ENCODE results near the gene NEK11. TPM values are rescaled to one million over a fixed set of nuclear protein-coding genes. Genes with fewer than 3 reads are reported as not detected.

Gene NEK11
- total RNA-seq, 4 donors from 2014 or later: 2.3 to 25.2 (median 8.4) TPM

DNA sequence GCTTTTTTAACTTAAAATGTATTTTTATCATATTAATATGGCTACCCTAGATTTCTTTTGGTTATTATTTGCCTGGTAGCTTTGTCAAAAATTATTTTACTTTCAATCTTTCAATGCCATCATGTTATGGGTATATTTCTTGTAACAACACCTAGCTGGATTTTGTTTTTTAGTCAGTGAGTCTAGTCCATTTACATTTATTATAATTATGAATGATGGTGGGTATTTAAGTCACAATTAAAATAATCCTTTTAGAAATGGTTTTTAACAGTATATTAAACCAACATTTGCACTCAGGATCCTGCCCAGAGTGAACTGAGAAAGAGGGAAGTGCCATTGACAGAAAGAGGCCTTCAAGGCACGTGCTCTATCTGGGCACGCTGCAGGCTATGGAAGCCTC, 315.1 kb downstream of the NEK11 start:
- Histone ChIP-seq H3K4me3 (no peak overlapping the region), H3K27ac (no peak overlapping the region), H3K9me3 (no peaks in the 10 kb centered on the region), H3K27me3 (no peaks in the 10 kb centered on the region), H3K4me1 (no peaks in the 10 kb centered on the region), H3K36me3 (no peaks in the 10 kb centered on the region)
- TF ChIP-seq, protein P1, sequence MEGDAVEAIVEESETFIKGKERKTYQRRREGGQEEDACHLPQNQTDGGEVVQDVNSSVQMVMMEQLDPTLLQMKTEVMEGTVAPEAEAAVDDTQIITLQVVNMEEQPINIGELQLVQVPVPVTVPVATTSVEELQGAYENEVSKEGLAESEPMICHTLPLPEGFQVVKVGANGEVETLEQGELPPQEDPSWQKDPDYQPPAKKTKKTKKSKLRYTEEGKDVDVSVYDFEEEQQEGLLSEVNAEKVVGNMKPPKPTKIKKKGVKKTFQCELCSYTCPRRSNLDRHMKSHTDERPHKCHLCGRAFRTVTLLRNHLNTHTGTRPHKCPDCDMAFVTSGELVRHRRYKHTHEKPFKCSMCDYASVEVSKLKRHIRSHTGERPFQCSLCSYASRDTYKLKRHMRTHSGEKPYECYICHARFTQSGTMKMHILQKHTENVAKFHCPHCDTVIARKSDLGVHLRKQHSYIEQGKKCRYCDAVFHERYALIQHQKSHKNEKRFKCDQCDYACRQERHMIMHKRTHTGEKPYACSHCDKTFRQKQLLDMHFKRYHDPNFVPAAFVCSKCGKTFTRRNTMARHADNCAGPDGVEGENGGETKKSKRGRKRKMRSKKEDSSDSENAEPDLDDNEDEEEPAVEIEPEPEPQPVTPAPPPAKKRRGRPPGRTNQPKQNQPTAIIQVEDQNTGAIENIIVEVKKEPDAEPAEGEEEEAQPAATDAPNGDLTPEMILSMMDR (IDR thresholded peaks at IDR 0.05): no peak
- no peak for TF ChIP-seq POLR2A (IDR thresholded peaks at IDR 0.05)
- intact Hi-C loops (cut with DNase I; ENCODE audit: low total_unique reads): no loop called here
- no peak for DNase-seq

DNA sequence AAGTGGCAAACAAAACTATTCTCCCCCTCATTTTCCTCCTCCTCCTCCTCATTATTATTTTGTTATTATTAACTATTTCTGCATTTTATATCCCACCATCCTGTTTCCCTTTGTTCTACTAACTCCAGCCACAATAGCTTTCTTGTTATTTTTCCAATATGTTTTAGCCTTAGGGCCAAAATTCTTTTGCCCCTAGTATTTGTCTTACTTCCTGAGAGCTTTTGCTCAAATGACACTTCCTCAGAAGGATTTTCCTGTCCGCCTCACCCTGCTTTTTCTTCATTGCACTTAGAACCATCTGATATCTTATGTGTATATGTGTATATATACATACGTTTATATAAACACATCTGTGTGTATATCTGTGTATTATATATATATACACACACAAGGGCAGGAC, 322.2 kb downstream of the NEK11 start:
- no peak overlapping the region for H3K27ac ChIP-seq
- DNase-seq: no peak
- TF ChIP-seq, protein P1 (IDR thresholded peaks at IDR 0.05): no peak
- no peak for TF ChIP-seq POLR2A (IDR thresholded peaks at IDR 0.05)
- H3K9me3 ChIP-seq: no peaks in the 10 kb centered on the region
- H3K4me3 ChIP-seq: no peak overlapping the region
- H3K4me1 ChIP-seq: no peaks in the 10 kb centered on the region
- no peaks in the 10 kb centered on the region for H3K27me3 ChIP-seq
- intact Hi-C loops (cut with DNase I; ENCODE audit: low total_unique reads): no loop called here
- H3K36me3 ChIP-seq: no peaks in the 10 kb centered on the region

DNA sequence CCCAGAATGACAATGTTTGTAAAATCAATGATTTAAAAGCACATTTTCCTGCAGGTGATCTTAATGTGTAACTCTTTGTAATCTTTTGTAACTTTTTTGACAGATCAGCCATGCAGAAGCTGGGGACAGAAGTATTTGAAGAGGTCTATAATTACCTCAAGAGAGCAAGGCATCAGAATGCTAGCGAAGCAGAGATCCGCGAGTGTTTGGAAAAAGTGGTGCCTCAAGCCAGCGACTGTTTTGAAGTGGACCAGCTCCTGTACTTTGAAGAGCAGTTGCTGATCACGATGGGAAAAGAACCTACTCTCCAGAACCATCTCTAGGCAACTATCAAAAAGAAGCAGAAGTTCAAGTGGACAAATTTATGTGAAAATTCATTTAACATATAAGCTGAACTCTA, 322.8 kb downstream of the NEK11 start:
- no peak for DNase-seq
- Histone ChIP-seq H3K4me1 (no peaks in the 10 kb centered on the region), H3K27me3 (no peaks in the 10 kb centered on the region), H3K36me3 (no peaks in the 10 kb centered on the region), H3K27ac (no peak overlapping the region), H3K4me3 (no peak overlapping the region), H3K9me3 (no peaks in the 10 kb centered on the region)
- intact Hi-C loops (cut with DNase I; ENCODE audit: low total_unique reads): no loop called here
- TF ChIP-seq POLR2A (IDR thresholded peaks at IDR 0.05): no peak
- TF ChIP-seq, protein P1 (IDR thresholded peaks at IDR 0.05): no peak

DNA sequence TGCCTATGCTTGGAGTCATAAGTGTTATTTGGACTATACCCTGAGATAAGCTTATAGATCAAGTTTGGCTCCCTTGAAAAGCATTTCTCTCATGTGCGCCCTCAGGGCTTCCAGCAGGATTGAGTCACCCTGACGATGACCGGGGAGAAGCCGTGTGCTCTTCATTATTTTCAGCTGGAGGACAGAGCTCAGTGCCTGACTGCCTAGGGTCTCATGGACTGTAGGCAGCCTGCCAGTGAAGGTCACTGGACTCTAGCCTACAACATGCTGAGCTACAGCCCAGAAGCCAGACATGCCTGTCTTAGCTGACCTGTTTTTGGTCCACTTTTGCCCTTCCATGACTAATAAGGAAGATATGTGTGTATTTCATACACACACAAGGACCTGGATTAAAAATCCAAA, 323.3 kb downstream of the NEK11 start:
- no peaks in the 10 kb centered on the region for H3K4me1 ChIP-seq
- TF ChIP-seq, protein P1 (IDR thresholded peaks at IDR 0.05): no peak
- TF ChIP-seq POLR2A (IDR thresholded peaks at IDR 0.05): no peak
- no peaks in the 10 kb centered on the region for H3K9me3 ChIP-seq
- H3K4me3 ChIP-seq: no peak overlapping the region
- no peaks in the 10 kb centered on the region for H3K36me3 ChIP-seq
- no peak for DNase-seq
- H3K27ac ChIP-seq: no peak overlapping the region
- no peaks in the 10 kb centered on the region for H3K27me3 ChIP-seq
- intact Hi-C loops (cut with DNase I; ENCODE audit: low total_unique reads): no loop called here

DNA sequence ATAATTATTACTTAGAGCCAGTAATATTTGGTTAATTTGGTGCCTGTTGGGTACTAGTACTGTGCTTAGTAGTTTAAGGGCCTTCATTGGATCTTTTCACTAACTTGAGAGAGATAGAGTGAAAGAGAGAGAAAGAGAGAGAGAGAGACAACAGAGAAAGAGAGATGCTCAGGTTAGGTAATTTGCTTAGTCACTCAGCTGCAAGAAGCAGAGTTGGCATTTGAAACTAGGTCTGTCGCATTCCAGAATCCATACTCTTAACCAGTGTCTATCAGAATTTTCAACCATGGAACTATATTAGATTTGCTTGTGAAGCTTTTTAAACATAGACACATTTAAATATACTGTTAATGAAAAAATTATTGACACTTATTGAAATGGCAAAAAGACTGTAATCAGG, 323.8 kb downstream of the NEK11 start:
- Histone ChIP-seq H3K9me3 (no peaks in the 10 kb centered on the region), H3K4me1 (no peaks in the 10 kb centered on the region), H3K27ac (no peak overlapping the region), H3K36me3 (no peaks in the 10 kb centered on the region), H3K4me3 (no peak overlapping the region), H3K27me3 (no peaks in the 10 kb centered on the region)
- DNase-seq: no peak
- no peak for TF ChIP-seq POLR2A (IDR thresholded peaks at IDR 0.05)
- TF ChIP-seq, protein P1 (IDR thresholded peaks at IDR 0.05): no peak
- intact Hi-C loops (cut with DNase I; ENCODE audit: low total_unique reads): no loop called here

All from uterus (tissue), 4 donors.